ENCODE measurements around the gene ACAT1.

Gene ACAT1

DNA sequence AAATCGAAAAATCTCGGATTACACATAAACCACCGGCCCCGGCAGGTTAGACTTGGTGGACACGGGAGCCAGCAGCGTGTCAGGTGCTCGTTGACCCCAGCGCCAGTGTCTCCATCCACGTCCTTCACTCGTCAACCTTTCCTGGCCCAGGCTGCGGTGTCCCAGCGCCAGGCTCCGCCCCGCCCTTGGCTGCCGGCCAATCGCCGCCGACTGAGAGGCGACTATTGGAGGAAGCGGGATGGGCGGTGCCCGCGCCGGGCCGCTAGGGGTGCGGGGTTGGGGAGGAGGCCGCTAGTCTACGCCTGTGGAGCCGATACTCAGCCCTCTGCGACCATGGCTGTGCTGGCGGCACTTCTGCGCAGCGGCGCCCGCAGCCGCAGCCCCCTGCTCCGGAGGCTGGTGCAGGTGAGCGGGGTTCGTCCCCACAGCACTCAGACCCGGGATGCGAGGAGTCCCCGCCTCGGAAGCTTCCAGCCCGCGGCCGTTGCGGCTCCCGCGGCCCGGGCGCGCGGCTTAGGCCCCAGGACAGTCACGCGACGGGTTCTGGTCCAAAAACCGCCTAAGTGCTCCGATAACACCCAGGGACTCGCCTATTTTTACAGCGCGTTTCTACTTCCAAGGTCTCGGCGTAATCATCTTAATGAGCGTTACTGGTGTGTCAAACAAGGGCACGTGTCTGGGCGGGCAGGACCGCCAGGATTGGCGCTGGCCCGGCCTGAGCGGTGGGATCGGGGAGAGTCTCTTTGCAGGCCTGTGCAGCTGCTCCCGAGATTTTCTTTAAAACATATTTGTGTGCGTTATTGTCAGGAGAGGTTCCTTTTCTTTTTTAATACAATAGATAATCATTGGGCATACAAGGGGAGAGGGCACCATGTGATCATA, at the start of gene ACAT1:
Gene ACAT1, plus strand, starts transcription at position 294 of the 882 bp plus-strand sequence. Its CDS starts 40 bp downstream, at position 334.
- no peaks in the 10 kb centered on the region for H3K36me3 ChIP-seq (ENCODE audit: control insufficient read depth, insufficient read depth, low read length, severe bottlenecking)
- peak within 1 kb of the TSS; percentile 89 for H3K9ac ChIP-seq (ENCODE audit: low read length)
- H3K4me3 ChIP-seq (ENCODE audit: low read length): peak within 1 kb of the TSS; percentile 88
- H3K4me1 ChIP-seq (ENCODE audit: control insufficient read depth, insufficient read depth, low read length): peaks cover 26% of the 10 kb centered on the region
- peak; percentile 97 for DNase-seq (ENCODE audit: low read depth)
- H3K9me3 ChIP-seq (ENCODE audit: control insufficient read depth, low read length): no peaks in the 10 kb centered on the region
- H3K27me3 ChIP-seq (replicated peaks; ENCODE audit: control insufficient read depth, insufficient read depth, low read length): no peaks in the 10 kb centered on the region

DNA sequence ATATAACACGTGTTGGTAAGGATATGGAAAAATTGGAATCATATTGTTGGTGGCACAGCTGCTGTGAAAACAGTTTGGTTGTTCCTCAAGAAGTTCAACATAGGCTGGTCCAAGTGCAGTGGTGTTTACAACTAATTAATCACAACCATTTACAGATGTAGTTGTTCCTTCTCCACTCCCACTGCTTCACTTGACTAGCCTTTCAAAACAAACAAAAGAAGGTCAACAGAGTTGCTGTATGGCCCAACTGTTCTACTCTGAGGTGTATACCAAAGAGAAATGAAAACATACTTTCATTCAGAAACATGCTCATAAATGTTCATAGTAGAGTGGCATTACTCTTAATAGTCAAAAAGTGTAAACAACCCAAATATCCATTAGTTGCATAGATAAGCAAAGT, 36.6 kb upstream of the ACAT1 start:
- Histone ChIP-seq H3K27me3 (replicated peaks; ENCODE audit: control insufficient read depth, insufficient read depth, low read length) (no peaks in the 10 kb centered on the region), H3K36me3 (ENCODE audit: control insufficient read depth, insufficient read depth, low read length, severe bottlenecking) (peaks cover 60% of the 10 kb centered on the region), H3K4me3 (ENCODE audit: low read length) (no peak overlapping the region), H3K9me3 (ENCODE audit: control insufficient read depth, low read length) (no peaks in the 10 kb centered on the region), H3K4me1 (ENCODE audit: control insufficient read depth, insufficient read depth, low read length) (no peaks in the 10 kb centered on the region), H3K9ac (ENCODE audit: low read length) (no peak overlapping the region)
- no peak for DNase-seq (ENCODE audit: low read depth)

DNA sequence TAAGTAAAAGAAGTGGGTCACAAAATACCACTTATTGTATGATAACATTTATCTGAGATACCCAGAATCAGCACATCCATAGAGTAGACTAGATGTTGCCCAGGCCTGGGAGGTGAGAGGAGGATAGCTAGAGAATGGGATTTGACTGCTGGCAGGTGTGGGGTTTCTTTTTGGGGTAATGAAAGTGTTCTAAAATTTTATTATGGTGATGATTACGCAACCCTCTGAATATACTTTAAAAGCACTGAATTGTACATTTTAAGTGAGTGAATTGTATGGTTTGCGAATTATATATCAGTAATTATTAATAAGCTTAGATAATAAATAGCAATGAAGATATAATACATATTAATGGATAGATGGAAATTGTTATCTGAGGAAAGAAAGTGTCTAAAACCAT, 35.7 kb upstream of the ACAT1 start:
- Histone ChIP-seq H3K36me3 (ENCODE audit: control insufficient read depth, insufficient read depth, low read length, severe bottlenecking) (peaks cover 55% of the 10 kb centered on the region), H3K4me1 (ENCODE audit: control insufficient read depth, insufficient read depth, low read length) (no peaks in the 10 kb centered on the region)

DNA sequence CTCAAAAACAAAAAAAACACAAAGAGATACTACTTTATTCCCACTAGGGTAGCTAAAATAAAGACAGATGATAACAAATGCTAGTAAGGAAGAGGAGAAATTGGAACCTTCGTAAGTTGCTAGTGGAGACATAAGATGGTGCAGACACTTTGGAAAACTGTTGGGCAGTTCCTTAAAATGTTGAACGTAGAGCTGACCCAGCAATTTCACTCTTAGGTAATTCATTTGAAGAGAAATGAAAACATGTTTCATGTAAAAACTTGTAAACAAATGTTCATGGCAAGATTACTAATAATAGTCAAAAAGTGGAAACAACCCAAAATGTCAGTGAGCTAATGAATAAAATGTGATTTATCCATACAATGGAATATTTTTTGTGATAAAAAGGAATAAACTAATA, 29.2 kb upstream of the ACAT1 start:
- peaks cover 3% of the 10 kb centered on the region for H3K4me1 ChIP-seq (ENCODE audit: control insufficient read depth, insufficient read depth, low read length)
- DNase-seq (ENCODE audit: low read depth): no peak
- no peaks in the 10 kb centered on the region for H3K9me3 ChIP-seq (ENCODE audit: control insufficient read depth, low read length)
- peaks cover 59% of the 10 kb centered on the region for H3K36me3 ChIP-seq (ENCODE audit: control insufficient read depth, insufficient read depth, low read length, severe bottlenecking)
- no peaks in the 10 kb centered on the region for H3K27me3 ChIP-seq (replicated peaks; ENCODE audit: control insufficient read depth, insufficient read depth, low read length)
- no peak overlapping the region for H3K9ac ChIP-seq (ENCODE audit: low read length)
- H3K4me3 ChIP-seq (ENCODE audit: low read length): no peak overlapping the region

More for the DNA sequence above, 35.7 kb upstream of the ACAT1 start:
- DNase-seq (ENCODE audit: low read depth): no peak
- no peaks in the 10 kb centered on the region for H3K9me3 ChIP-seq (ENCODE audit: control insufficient read depth, low read length)
- H3K27me3 ChIP-seq (replicated peaks; ENCODE audit: control insufficient read depth, insufficient read depth, low read length): no peaks in the 10 kb centered on the region
- H3K4me3 ChIP-seq (ENCODE audit: low read length): no peak overlapping the region
- H3K9ac ChIP-seq (ENCODE audit: low read length): no peak overlapping the region

DNA sequence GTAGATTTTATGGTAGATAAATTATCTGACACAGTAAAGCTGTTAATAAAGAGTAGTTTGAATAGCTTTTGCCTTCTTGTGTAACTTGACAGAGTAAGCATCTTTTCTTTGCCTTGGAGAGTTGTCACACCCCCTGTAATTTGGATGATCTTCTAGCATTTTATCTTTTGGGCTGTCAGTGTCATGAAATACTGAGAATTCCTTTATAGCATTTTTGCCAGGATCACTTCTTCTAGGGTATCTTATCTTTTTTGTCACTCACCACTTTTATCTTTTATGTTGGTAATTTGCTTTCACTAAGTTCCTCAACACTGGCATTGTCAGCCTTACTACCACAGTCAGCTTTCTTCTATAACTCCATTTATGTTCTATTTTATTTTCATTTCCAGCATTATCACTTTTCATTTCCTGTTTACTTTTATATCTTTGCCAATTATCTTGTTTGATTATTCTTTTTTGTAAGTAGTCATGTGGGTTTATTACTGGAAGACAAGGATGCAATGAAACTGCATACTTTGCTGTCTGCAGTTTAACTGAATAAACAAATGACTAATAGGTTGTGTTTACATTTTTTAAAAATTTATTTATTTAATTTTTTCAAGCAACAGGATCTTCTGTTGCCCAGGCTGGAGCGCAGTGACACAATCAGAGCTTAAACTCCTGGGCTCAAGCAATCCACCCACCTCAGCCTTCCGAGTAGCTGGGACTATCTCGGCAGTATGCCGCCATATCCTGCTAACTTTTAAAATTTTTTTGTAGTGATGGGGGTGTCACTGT, 28.1 kb upstream of the ACAT1 start:
- H3K36me3 ChIP-seq (ENCODE audit: control insufficient read depth, insufficient read depth, low read length, severe bottlenecking): peaks cover 69% of the 10 kb centered on the region
- peaks cover 3% of the 10 kb centered on the region for H3K4me1 ChIP-seq (ENCODE audit: control insufficient read depth, insufficient read depth, low read length)
- DNase-seq (ENCODE audit: low read depth): peak; percentile 44
- no peaks in the 10 kb centered on the region for H3K27me3 ChIP-seq (replicated peaks; ENCODE audit: control insufficient read depth, insufficient read depth, low read length)
- H3K9me3 ChIP-seq (ENCODE audit: control insufficient read depth, low read length): no peaks in the 10 kb centered on the region
- H3K9ac ChIP-seq (ENCODE audit: low read length): no peak overlapping the region
- H3K4me3 ChIP-seq (ENCODE audit: low read length): no peak overlapping the region

DNA sequence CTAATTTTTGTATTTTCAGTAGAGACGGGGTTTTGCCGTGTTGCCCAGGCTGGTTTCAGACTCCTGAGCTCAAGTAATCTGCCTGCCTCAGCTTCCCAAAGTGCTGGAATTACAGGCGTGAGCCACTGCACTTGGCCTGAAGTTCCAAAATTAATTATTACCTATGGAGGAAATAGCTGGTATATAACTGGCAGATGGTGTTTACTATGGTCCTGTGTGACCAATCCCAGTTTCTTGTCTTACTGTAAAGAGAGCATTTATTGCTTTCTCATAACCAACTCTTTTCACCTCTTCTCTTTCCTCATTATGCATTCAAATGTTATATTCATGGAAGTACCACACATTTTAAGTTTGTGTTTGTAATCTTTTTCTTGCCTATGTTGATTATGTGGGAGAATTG, 24.2 kb upstream of the ACAT1 start:
- Histone ChIP-seq H3K36me3 (ENCODE audit: control insufficient read depth, insufficient read depth, low read length, severe bottlenecking) (peaks cover 74% of the 10 kb centered on the region), H3K9me3 (ENCODE audit: control insufficient read depth, low read length) (no peaks in the 10 kb centered on the region)

DNA sequence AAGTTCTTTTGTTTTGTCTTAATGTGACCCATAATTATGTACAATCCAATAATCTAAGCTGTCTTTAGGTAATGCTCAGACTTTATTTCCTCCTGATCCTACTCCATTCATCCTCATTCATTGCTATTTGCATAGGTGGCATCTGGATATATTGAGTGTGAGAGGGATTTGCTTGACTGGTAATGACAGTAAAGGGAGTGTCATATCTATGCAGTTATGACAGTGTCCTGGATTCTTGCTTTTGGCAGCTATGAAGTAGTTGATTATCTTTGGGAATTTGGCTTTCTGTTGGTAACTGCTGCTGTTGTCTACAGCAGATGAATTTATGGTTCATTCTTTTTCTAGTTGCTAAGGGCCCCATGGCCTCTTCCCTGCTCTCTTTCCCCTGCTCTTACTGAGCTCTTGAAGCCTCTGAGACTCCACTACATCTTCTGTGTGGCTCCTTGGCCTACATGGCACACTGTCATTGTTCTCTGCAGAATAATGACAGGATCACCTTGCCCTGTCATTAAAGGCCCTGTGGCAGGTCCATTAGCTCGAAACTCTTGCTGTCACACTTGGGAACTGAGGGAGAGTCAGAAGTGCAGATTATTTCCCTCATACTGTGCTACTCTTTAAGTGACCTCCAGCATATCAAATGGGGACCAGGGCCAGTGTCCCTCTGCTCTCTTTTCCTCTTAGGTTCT, 20.1 kb upstream of the ACAT1 start:
- H3K4me1 ChIP-seq (ENCODE audit: control insufficient read depth, insufficient read depth, low read length): no peaks in the 10 kb centered on the region
- no peaks in the 10 kb centered on the region for H3K27me3 ChIP-seq (replicated peaks; ENCODE audit: control insufficient read depth, insufficient read depth, low read length)
- DNase-seq (ENCODE audit: low read depth): no peak
- H3K9ac ChIP-seq (ENCODE audit: low read length): no peak overlapping the region
- peaks cover 85% of the 10 kb centered on the region for H3K36me3 ChIP-seq (ENCODE audit: control insufficient read depth, insufficient read depth, low read length, severe bottlenecking)
- no peak overlapping the region for H3K4me3 ChIP-seq (ENCODE audit: low read length)
- no peaks in the 10 kb centered on the region for H3K9me3 ChIP-seq (ENCODE audit: control insufficient read depth, low read length)

More for the DNA sequence above, 24.2 kb upstream of the ACAT1 start:
- Histone ChIP-seq H3K27me3 (replicated peaks; ENCODE audit: control insufficient read depth, insufficient read depth, low read length) (no peaks in the 10 kb centered on the region), H3K4me3 (ENCODE audit: low read length) (no peak overlapping the region), H3K4me1 (ENCODE audit: control insufficient read depth, insufficient read depth, low read length) (peaks cover 3% of the 10 kb centered on the region), H3K9ac (ENCODE audit: low read length) (no peak overlapping the region)
- DNase-seq (ENCODE audit: low read depth): no peak

DNA sequence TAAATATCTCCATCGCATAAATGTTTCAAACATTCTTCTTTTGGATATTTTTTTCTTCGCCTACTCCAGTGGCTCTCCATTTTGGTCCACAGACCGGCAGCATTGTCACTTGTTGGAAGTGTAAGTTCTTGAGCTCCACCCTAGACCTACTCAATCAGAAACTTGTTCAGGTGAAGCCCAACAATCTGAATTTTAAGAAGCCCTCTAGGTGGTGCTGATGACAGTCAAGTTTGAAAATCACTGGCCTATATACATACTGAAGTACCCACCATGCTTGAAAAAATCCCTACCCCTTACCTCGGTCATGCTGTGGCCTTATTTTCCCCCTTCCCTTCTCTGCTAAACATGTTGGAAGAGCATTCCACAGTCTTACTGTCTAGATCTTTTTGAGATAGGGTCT, 10.2 kb upstream of the ACAT1 start:
- no peak for DNase-seq (ENCODE audit: low read depth)
- Histone ChIP-seq H3K36me3 (ENCODE audit: control insufficient read depth, insufficient read depth, low read length, severe bottlenecking) (peaks cover 25% of the 10 kb centered on the region), H3K9me3 (ENCODE audit: control insufficient read depth, low read length) (no peaks in the 10 kb centered on the region), H3K4me3 (ENCODE audit: low read length) (no peak overlapping the region), H3K27me3 (replicated peaks; ENCODE audit: control insufficient read depth, insufficient read depth, low read length) (no peaks in the 10 kb centered on the region), H3K9ac (ENCODE audit: low read length) (no peak overlapping the region), H3K4me1 (ENCODE audit: control insufficient read depth, insufficient read depth, low read length) (peaks cover 15% of the 10 kb centered on the region)

DNA sequence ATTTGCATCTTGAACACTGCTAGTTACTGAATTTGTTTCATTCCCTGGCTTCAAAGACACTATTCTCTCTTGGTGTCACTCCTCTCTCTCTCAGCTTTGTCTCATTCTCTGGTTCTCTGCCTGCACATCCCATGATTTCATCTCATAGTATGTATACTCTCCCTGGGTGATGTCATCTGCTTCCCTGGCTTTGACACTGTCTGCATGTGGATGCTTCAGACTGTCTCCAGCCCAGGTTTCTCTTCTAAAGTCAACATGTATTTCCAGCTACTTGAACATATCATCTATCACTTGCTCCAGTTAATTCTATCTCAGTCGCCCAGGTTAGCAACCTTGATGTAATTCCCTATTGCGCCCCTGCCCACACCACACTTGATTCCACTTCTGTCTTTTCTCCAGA, 9.3 kb upstream of the ACAT1 start:
- Histone ChIP-seq H3K27me3 (replicated peaks; ENCODE audit: control insufficient read depth, insufficient read depth, low read length) (no peaks in the 10 kb centered on the region), H3K36me3 (ENCODE audit: control insufficient read depth, insufficient read depth, low read length, severe bottlenecking) (peaks cover 20% of the 10 kb centered on the region), H3K4me3 (ENCODE audit: low read length) (no peak overlapping the region), H3K4me1 (ENCODE audit: control insufficient read depth, insufficient read depth, low read length) (peaks cover 16% of the 10 kb centered on the region), H3K9me3 (ENCODE audit: control insufficient read depth, low read length) (no peaks in the 10 kb centered on the region), H3K9ac (ENCODE audit: low read length) (no peak overlapping the region)
- DNase-seq (ENCODE audit: low read depth): peak; percentile 16

DNA sequence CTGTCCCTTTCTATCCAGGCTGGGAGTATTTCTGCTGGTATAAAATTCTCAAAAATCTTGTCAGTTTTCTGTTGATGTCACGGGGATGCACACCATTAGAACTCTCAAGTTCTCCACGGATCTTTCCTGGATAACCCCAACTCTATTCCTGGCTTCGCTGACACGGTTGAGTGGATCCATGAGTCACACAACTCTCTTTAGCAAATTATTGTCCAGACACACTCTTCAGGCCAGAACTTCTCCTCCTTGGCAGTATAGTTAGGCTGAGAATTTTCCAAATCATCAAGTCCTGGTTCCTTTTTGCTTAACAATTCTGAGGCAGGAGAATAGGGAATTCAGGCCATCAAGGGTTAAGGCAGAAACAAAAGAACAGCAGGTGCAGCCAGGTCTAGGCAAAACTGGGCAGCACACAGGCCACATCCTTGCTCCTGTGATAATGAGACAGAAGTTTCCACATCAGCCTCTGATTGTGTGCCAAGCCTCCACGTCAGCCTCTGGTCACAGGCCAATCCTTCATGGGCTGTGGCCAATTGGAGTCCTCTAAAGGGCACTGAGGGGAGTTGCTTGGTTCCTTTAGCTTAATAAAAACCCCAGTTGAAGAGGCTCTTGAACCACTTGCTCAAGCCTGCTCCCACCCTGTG, 5.7 kb upstream of the ACAT1 start:
- Histone ChIP-seq H3K27me3 (replicated peaks; ENCODE audit: control insufficient read depth, insufficient read depth, low read length) (no peaks in the 10 kb centered on the region), H3K9ac (ENCODE audit: low read length) (peak overlapping the region; percentile 28), H3K4me3 (ENCODE audit: low read length) (no peak overlapping the region), H3K9me3 (ENCODE audit: control insufficient read depth, low read length) (no peaks in the 10 kb centered on the region), H3K36me3 (ENCODE audit: control insufficient read depth, insufficient read depth, low read length, severe bottlenecking) (no peaks in the 10 kb centered on the region), H3K4me1 (ENCODE audit: control insufficient read depth, insufficient read depth, low read length) (peaks cover 16% of the 10 kb centered on the region)
- peak; percentile 76 for DNase-seq (ENCODE audit: low read depth)

Measured in adipocyte (in vitro differentiated cells).